ENCODE results near the gene KIF20B. TPM values are rescaled to one million over a fixed set of nuclear protein-coding genes. Genes with fewer than 3 reads are reported as not detected.

KIF20B gene
- total and polyA plus RNA-seq, 12 donors: 0.54 to 8.2 (median 2.7) TPM

DNA sequence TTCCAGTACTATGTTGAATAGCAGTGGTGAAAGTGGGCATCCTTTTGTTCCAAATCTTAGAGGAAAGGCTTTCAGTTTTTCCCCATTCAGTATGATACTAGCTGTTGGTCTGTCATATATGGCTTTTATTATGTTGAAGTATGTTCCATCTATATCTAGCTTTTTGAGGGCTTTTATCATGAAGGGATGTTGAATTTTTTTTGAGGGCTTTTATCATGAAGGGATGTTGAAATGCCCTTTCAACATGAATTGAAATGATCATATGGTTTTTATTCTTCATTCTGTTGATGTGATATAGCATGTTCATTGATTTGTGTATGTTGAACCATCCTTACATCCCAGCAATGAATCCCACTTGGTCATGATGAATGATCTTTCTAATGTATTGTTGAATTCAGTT, 75.3 kb downstream of the KIF20B start:
- intact Hi-C loops (cut with DNase I): no loop called here
- no peak overlapping the region for H3K27ac ChIP-seq
- H3K36me3 ChIP-seq (replicated peaks in 1 of 2): no peaks in the 10 kb centered on the region
- H3K4me3 ChIP-seq: no peak overlapping the region
- H3K4me1 ChIP-seq (replicated peaks in 1 of 2): no peaks in the 10 kb centered on the region
- no peaks in the 10 kb centered on the region for H3K9me3 ChIP-seq (replicated peaks in 1 of 3)
- H3K27me3 ChIP-seq: no peaks in the 10 kb centered on the region
- no peak for DNase-seq
- TF ChIP-seq CTCF (IDR thresholded peaks at IDR 0.05) (no peak), POLR2A (IDR thresholded peaks at IDR 0.05) (no peak)

GRCh38 chr10:89782470-89782869, 81.1 kb downstream of the KIF20B start:
- intact Hi-C loops (cut with DNase I): no loop called here
- Histone ChIP-seq H3K4me3 (no peak overlapping the region), H3K36me3 (replicated peaks in 1 of 2) (no peaks in the 10 kb centered on the region), H3K27ac (no peak overlapping the region), H3K27me3 (no peaks in the 10 kb centered on the region), H3K9me3 (replicated peaks in 1 of 3) (no peaks in the 10 kb centered on the region), H3K4me1 (replicated peaks in 1 of 2) (no peaks in the 10 kb centered on the region)
- TF ChIP-seq CTCF (IDR thresholded peaks at IDR 0.05): no peak
- TF ChIP-seq POLR2A (IDR thresholded peaks at IDR 0.05): no peak
- WGBS, 4 donors: 92 to 97% (median 95%) methylated on average over 2 of the region's 2 CpGs
- no peak for DNase-seq

- Histone ChIP-seq H3K4me3 (no peak overlapping the region), H3K36me3 (replicated peaks in 1 of 2) (no peaks in the 10 kb centered on the region), H3K9me3 (replicated peaks in 1 of 3) (no peaks in the 10 kb centered on the region), H3K4me1 (replicated peaks in 1 of 2) (no peaks in the 10 kb centered on the region), H3K27ac (no peak overlapping the region), H3K27me3 (no peaks in the 10 kb centered on the region)
- TF ChIP-seq POLR2A (IDR thresholded peaks at IDR 0.05) (no peak), CTCF (IDR thresholded peaks at IDR 0.05) (no peak)
- no peak for DNase-seq
- intact Hi-C loops (cut with DNase I): no loop called here
These were observed 82.0 kb downstream of the KIF20B start for GRCh38 chr10:89783406-89783805.

- no peak overlapping the region for H3K4me3 ChIP-seq
- 94 to 98% (median 96%) methylated on average over 3 of the region's 3 CpGs for WGBS, 4 donors
- H3K36me3 ChIP-seq (replicated peaks in 1 of 2): no peaks in the 10 kb centered on the region
- no peak overlapping the region for H3K27ac ChIP-seq
- no peaks in the 10 kb centered on the region for H3K9me3 ChIP-seq (replicated peaks in 1 of 3)
- no peaks in the 10 kb centered on the region for H3K27me3 ChIP-seq
- no peaks in the 10 kb centered on the region for H3K4me1 ChIP-seq (replicated peaks in 1 of 2)
- TF ChIP-seq POLR2A (IDR thresholded peaks at IDR 0.05) (no peak), CTCF (IDR thresholded peaks at IDR 0.05) (no peak)
- intact Hi-C loops (cut with DNase I): no loop called here
- DNase-seq: no peak
These were observed 83.7 kb downstream of the KIF20B start for GRCh38 chr10:89785095-89785494.

Data from adrenal gland (tissue), 12 donors.